T-helper 2 cell treated with Interferon-gamma antibody and Interleukin-4, amounts not matched to agents 5 μg/mL and 100 μg/mL, for 36 hours (primary cell): ENCODE measurements around the gene ZBP1.

ENCODE experiments used
- DNase-seq: peaks from one replicate; pipeline ENCODE4 v3.0.0; 2021; ENCODE audit warnings: low spot score
- H3K27ac Mint-ChIP-seq: one replicate; pipeline ENCODE4 v1.8.0; 2021; ENCODE audit warnings: mild to moderate bottlenecking, mixed read lengths
- H3K27me3 Mint-ChIP-seq: one replicate; pipeline ENCODE4 v1.8.0; 2021; ENCODE audit warnings: low read depth, mixed read lengths
- H3K36me3 Mint-ChIP-seq: one replicate; pipeline ENCODE4 v1.8.0; 2021; ENCODE audit warnings: low read depth, mixed read lengths
- H3K4me1 Mint-ChIP-seq: one replicate; pipeline ENCODE4 v1.8.0; 2021; ENCODE audit warnings: low read depth, mixed read lengths
- H3K4me3 Mint-ChIP-seq: one replicate; pipeline ENCODE4 v1.8.0; 2022; ENCODE audit warnings: mild to moderate bottlenecking, moderate library complexity, mixed read lengths
- H3K9me3 Mint-ChIP-seq: one replicate; pipeline ENCODE4 v1.8.0; 2021; ENCODE audit warnings: mixed read lengths

The ZBP1 gene

DNA sequence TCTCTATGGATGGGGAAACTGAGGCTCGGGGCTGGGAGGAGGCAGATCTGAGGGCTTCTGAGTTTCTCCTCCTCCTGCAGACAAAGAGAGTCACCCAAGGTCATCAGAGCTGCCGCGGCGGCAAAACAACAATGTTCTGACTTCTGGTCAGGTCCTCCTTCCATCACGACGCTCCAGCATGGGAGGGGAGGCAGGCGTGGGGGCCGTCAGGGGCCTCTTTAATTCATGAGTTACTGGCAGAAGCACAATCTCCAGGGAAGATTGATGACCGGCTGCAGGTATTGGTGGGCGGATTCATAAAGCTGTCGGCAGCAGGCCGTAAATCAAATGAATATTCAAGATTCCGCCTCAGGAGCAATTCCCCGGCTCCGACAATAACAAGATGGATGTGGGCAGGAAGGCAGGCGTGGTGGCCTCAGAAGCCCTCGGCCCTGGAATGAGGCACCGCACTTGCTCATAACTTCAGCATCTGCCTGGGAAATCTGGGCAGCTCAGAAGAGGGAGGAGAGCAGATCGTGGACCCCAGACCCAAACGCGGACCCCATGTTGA is 40.3 kb downstream of the ZBP1 start:
- H3K4me3 Mint-ChIP-seq = no peak overlapping the region
- no peak for DNase-seq
- H3K9me3 Mint-ChIP-seq = no peaks in the 10 kb centered on the region
- H3K27me3 Mint-ChIP-seq = peaks cover 29% of the 10 kb centered on the region
- H3K27ac Mint-ChIP-seq = no peak overlapping the region
- H3K36me3 Mint-ChIP-seq = no peaks in the 10 kb centered on the region
- no peaks in the 10 kb centered on the region for H3K4me1 Mint-ChIP-seq

GRCh38 chr20:57579331-57579897 is 40.8 kb downstream of the ZBP1 start:
- no peak for DNase-seq
- Mint-ChIP-seq H3K27ac (no peak overlapping the region), H3K27me3 (peaks cover 26% of the 10 kb centered on the region), H3K36me3 (no peaks in the 10 kb centered on the region), H3K4me3 (no peak overlapping the region), H3K9me3 (no peaks in the 10 kb centered on the region), H3K4me1 (no peaks in the 10 kb centered on the region)

GRCh38 chr20:57578476-57579165 is 41.6 kb downstream of the ZBP1 start:
- no peak overlapping the region for H3K4me3 Mint-ChIP-seq
- no peak for DNase-seq
- peaks cover 25% of the 10 kb centered on the region for H3K27me3 Mint-ChIP-seq
- no peak overlapping the region for H3K27ac Mint-ChIP-seq
- H3K4me1 Mint-ChIP-seq = no peaks in the 10 kb centered on the region
- H3K36me3 Mint-ChIP-seq = no peaks in the 10 kb centered on the region
- no peaks in the 10 kb centered on the region for H3K9me3 Mint-ChIP-seq

DNA sequence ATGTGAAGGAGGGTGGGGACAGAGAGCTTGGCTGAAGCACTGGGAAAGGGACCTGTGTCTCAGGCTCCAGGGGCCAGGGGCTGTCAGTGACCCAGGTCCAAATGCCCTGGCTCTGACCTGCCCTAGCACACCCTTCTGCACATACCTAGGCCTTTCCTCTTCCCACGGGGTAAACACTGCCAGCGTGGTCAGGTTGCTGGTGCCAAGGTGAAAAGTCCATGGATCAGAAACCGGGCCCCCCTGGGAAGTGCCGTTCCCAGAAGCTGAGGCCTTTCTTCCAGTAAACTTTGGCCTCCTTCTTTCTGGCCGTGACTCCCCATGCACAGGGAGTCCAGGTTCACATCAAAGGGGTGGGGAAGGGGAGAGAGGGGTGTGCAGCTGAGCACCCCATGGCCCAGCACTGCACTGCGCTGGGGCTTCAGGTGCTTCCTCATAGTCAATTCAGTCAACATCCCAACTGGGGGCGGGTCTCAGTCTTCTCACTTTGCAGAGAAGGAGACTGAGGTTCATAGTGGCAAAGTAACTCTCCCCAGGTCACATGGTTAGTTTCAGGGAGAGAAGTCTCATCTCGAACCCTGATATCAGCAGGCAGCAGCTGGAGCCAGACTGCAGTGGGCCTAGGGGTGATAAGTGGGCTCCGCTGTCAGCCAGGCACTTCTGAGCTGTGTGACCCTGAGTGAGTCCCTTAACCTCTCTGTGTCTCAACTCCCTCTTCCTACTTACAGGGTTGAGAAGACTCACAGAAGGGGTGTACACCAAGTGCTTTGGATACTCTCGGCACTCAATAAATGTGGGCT is 42.3 kb downstream of the ZBP1 start:
- no peaks in the 10 kb centered on the region for H3K9me3 Mint-ChIP-seq

DNA sequence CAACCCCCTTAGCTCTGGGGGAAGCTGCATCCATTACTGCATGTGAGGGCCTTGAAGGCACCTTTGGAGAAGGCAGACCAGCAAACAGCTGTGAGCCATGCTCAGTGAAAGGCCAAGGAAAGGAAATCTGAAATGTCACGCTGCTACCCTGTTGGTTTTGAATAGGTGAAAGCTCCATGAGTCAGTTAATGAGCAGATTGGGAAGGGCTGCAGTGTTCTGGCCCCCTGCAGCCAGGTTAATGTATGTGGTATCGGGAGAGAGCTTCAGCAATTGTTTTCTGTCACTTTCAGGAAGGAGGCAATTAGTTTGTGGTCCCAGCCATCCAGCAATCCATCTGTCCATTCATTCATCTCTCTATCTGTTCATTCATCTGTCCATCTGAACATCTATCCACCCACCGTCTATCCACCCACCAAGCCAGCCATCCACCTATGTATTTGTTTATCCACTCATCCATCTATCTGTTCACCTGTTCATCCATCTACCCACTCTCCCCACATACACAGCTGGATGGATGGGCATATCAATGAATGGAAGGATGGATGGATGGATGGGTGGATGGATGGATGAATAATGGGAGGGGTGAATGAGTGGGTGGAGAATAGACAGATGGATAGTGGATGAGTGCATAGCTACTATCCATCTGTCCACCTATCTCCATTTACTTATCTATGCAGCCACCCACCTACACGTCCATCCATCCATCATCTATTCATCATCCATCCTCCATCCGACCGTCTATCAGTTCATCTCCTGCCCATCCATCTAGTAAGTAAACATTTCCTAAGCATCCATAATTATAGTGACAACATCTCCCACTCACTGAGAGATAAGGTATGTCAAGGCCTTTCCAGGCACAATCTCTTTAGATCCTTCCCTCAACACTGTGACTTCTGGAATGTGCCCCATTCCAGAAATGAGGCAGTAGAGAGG is 43.3 kb downstream of the ZBP1 start:
- H3K4me1 Mint-ChIP-seq = no peaks in the 10 kb centered on the region
- no peak overlapping the region for H3K4me3 Mint-ChIP-seq
- H3K36me3 Mint-ChIP-seq = no peaks in the 10 kb centered on the region
- no peak for DNase-seq
- no peak overlapping the region for H3K27ac Mint-ChIP-seq
- H3K27me3 Mint-ChIP-seq = peaks cover 21% of the 10 kb centered on the region
- H3K9me3 Mint-ChIP-seq = no peaks in the 10 kb centered on the region

More for the DNA sequence above, 42.3 kb downstream of the ZBP1 start:
- H3K27me3 Mint-ChIP-seq = peaks cover 25% of the 10 kb centered on the region
- no peaks in the 10 kb centered on the region for H3K4me1 Mint-ChIP-seq
- no peak overlapping the region for H3K27ac Mint-ChIP-seq
- H3K4me3 Mint-ChIP-seq = no peak overlapping the region
- DNase-seq = no peak
- no peaks in the 10 kb centered on the region for H3K36me3 Mint-ChIP-seq

- Mint-ChIP-seq H3K27me3 (peaks cover 16% of the 10 kb centered on the region), H3K27ac (no peak overlapping the region), H3K9me3 (no peaks in the 10 kb centered on the region), H3K4me3 (no peak overlapping the region), H3K36me3 (no peaks in the 10 kb centered on the region), H3K4me1 (no peaks in the 10 kb centered on the region)
- DNase-seq = no peak
Measured at GRCh38 chr20:57576002-57576401, 44.2 kb downstream of the ZBP1 start.

- H3K4me3 Mint-ChIP-seq = no peak overlapping the region
- H3K27ac Mint-ChIP-seq = no peak overlapping the region
- no peak for DNase-seq
- H3K9me3 Mint-ChIP-seq = no peaks in the 10 kb centered on the region
- peaks cover 12% of the 10 kb centered on the region for H3K27me3 Mint-ChIP-seq
- H3K4me1 Mint-ChIP-seq = no peaks in the 10 kb centered on the region
- no peaks in the 10 kb centered on the region for H3K36me3 Mint-ChIP-seq
Measured at GRCh38 chr20:57574954-57575353, 45.3 kb downstream of the ZBP1 start.

DNA sequence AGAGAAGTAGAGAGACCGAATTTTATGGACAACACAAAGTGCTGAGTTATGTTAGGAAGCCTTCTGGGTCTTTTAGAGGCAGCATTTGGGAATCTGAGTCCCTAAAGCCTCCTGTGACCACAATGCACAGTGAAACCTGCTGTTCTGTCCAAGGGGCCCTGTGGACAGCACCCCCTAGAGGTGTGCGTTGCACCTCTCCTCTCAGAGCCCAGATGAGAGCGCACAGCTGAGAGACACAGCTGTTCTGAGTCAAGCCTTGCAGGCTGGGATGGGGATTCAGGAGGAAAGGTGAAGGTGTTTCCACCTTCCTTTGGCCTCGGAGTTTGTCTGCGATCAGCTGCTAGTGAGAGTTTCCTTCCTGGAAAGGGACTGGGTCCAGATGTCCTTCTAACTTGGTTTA is 46.3 kb downstream of the ZBP1 start:
- no peaks in the 10 kb centered on the region for H3K4me1 Mint-ChIP-seq

DNA sequence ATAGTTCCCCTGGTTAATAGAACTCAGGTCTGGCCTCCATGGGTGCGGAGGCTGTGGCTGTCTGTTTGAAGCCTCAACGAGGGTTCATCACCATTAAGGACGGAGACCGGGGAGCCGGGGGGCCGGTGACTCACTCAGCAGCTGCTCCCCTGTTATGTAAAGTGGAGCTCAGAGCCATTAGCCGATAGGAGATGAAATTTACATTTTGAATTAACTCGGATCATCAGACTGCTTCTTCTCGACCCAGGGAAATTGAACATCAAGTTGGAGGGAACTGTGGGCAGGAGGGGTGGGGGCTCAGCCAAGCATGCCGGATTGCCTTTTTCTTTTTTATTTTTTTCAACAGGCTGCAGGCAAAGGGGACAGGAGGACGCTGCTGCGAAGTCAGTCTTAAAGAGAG is 47.0 kb downstream of the ZBP1 start:
- Mint-ChIP-seq H3K27me3 (peaks cover 2% of the 10 kb centered on the region), H3K4me1 (no peaks in the 10 kb centered on the region), H3K27ac (no peak overlapping the region), H3K36me3 (no peaks in the 10 kb centered on the region), H3K9me3 (no peaks in the 10 kb centered on the region), H3K4me3 (no peak overlapping the region)
- DNase-seq = no peak

More for the DNA sequence above, 46.3 kb downstream of the ZBP1 start:
- no peak for DNase-seq
- H3K36me3 Mint-ChIP-seq = no peaks in the 10 kb centered on the region
- H3K9me3 Mint-ChIP-seq = no peaks in the 10 kb centered on the region
- H3K27me3 Mint-ChIP-seq = peaks cover 6% of the 10 kb centered on the region
- no peak overlapping the region for H3K4me3 Mint-ChIP-seq
- no peak overlapping the region for H3K27ac Mint-ChIP-seq

DNA sequence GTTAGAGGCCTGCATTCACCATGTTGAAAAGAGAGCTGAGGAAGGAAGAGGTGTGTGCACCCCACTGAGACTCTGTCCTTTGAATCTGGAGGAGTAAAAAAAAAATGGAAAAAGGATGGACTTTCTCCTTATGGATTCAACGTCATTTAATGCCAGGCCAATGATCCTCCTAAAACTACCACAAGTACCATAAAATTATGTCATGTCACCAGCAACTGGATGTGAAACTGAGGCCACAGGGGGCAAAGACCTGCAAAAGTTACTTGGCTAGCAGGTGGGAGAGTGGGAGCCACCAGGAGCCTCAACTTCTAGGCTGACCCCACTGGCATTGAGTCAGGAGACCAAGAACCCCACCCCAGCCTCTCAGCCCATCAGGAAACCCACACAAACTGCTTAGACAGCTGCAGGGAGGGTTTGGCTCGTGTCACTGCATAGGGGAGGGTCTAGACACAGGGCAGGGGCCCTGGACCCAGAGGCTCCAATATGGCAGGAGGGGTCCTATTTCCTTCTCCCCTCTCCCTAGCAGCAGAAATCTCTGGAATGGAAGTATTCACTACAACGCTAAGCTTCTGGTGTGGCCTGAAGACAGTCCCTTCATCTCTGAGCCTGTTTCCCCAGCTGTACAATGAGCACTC is 48.3 kb downstream of the ZBP1 start:
- H3K9me3 Mint-ChIP-seq = no peaks in the 10 kb centered on the region
- DNase-seq = no peak

GRCh38 chr20:57570920-57571319 is 49.3 kb downstream of the ZBP1 start:
- H3K27ac Mint-ChIP-seq = no peak overlapping the region
- no peak overlapping the region for H3K4me3 Mint-ChIP-seq
- H3K36me3 Mint-ChIP-seq = no peaks in the 10 kb centered on the region
- no peaks in the 10 kb centered on the region for H3K4me1 Mint-ChIP-seq
- no peak for DNase-seq
- no peaks in the 10 kb centered on the region for H3K9me3 Mint-ChIP-seq
- peaks cover 2% of the 10 kb centered on the region for H3K27me3 Mint-ChIP-seq

More for the DNA sequence above, 48.3 kb downstream of the ZBP1 start:
- no peaks in the 10 kb centered on the region for H3K36me3 Mint-ChIP-seq
- H3K4me3 Mint-ChIP-seq = no peak overlapping the region
- H3K27ac Mint-ChIP-seq = no peak overlapping the region
- no peaks in the 10 kb centered on the region for H3K4me1 Mint-ChIP-seq
- H3K27me3 Mint-ChIP-seq = peaks cover 2% of the 10 kb centered on the region

- Mint-ChIP-seq H3K4me1 (no peaks in the 10 kb centered on the region), H3K36me3 (no peaks in the 10 kb centered on the region), H3K4me3 (no peak overlapping the region), H3K9me3 (no peaks in the 10 kb centered on the region), H3K27ac (no peak overlapping the region), H3K27me3 (peaks cover 2% of the 10 kb centered on the region)
- DNase-seq = no peak
Measured at GRCh38 chr20:57570145-57570850, 49.9 kb downstream of the ZBP1 start.
